ENCODE measurements around the gene MCC.

The MCC gene

GRCh38 chr5:113128641-113129330 lies 359.5 kb downstream of the MCC start:
- H3K9me3 Mint-ChIP-seq, result peaks cover 22% of the 10 kb centered on the region
- no peak for DNase-seq
- no peak for TF ChIP-seq CTCF (IDR thresholded peaks at IDR 0.05)
- no peaks in the 10 kb centered on the region for H3K27me3 Mint-ChIP-seq (ENCODE audit: low read depth, poor library complexity)
- peaks cover 30% of the 10 kb centered on the region for H3K36me3 Mint-ChIP-seq (ENCODE audit: low read depth)
- no peak overlapping the region for H3K4me3 Mint-ChIP-seq
- H3K4me1 Mint-ChIP-seq, result peaks cover 11% of the 10 kb centered on the region
- H3K27ac Mint-ChIP-seq, result peak overlapping the region; percentile 68

DNA sequence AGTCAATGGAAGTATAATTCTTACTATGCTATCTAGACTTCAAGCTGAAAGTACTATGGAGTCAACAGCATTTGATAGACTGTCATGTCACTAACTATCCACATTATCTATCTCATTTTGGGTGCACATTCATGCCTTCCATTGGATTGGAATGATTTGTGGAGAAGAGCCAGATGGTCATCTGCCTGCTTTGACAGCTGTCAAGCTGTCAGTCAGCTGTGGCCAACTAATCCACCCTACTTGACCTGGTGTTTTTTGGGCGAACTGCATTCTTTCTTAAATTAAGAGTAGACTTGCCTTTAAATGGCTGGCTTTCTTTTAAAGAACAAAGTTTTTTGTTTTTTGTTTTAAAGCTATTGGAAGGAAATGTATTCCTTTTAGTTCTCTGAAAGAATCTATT lies 360.2 kb downstream of the MCC start:
- TF ChIP-seq CTCF (IDR thresholded peaks at IDR 0.05), result no peak
- Mint-ChIP-seq H3K4me1 (peaks cover 18% of the 10 kb centered on the region), H3K27me3 (ENCODE audit: low read depth, poor library complexity) (no peaks in the 10 kb centered on the region), H3K36me3 (ENCODE audit: low read depth) (peaks cover 30% of the 10 kb centered on the region), H3K27ac (no peak overlapping the region), H3K4me3 (no peak overlapping the region), H3K9me3 (peaks cover 22% of the 10 kb centered on the region)
- no peak for DNase-seq

DNA sequence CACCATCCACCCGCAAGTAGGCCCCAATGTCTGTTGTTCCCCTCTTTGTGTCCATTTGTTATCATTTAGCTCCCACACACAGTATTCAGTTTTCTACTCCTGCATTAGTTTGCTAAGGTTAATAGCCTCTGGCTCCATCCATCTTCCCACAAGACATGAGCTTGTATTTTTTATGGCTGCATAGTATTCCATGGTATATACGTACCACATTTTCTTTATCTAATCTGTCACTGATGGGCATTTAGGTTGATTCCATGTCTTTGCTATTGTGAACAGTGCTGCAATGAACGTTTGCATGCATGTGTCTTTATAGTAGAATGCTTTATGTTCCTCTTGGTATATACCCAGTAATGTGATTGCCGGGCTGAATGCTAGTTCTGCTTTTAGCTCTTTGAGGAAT lies 361.2 kb downstream of the MCC start:
- no peak for TF ChIP-seq CTCF (IDR thresholded peaks at IDR 0.05)
- Mint-ChIP-seq H3K27ac (no peak overlapping the region), H3K27me3 (ENCODE audit: low read depth, poor library complexity) (no peaks in the 10 kb centered on the region), H3K4me1 (peaks cover 26% of the 10 kb centered on the region), H3K36me3 (ENCODE audit: low read depth) (peaks cover 30% of the 10 kb centered on the region), H3K9me3 (peaks cover 22% of the 10 kb centered on the region), H3K4me3 (no peak overlapping the region)
- DNase-seq, result no peak

- H3K36me3 Mint-ChIP-seq (ENCODE audit: low read depth), result peaks cover 30% of the 10 kb centered on the region
- peak overlapping the region; percentile 43 for H3K27ac Mint-ChIP-seq
- TF ChIP-seq CTCF (IDR thresholded peaks at IDR 0.05), result no peak
- H3K4me3 Mint-ChIP-seq, result no peak overlapping the region
- no peaks in the 10 kb centered on the region for H3K27me3 Mint-ChIP-seq (ENCODE audit: low read depth, poor library complexity)
- DNase-seq, result no peak
- H3K9me3 Mint-ChIP-seq, result peaks cover 22% of the 10 kb centered on the region
- H3K4me1 Mint-ChIP-seq, result peaks cover 26% of the 10 kb centered on the region
Observed at GRCh38 chr5:113125371-113125770, 362.9 kb downstream of the MCC start.

- Mint-ChIP-seq H3K27ac (peak overlapping the region; percentile 5), H3K4me1 (peaks cover 26% of the 10 kb centered on the region), H3K36me3 (ENCODE audit: low read depth) (peaks cover 26% of the 10 kb centered on the region), H3K27me3 (ENCODE audit: low read depth, poor library complexity) (no peaks in the 10 kb centered on the region), H3K4me3 (no peak overlapping the region), H3K9me3 (peaks cover 18% of the 10 kb centered on the region)
- no peak for DNase-seq
- TF ChIP-seq CTCF (IDR thresholded peaks at IDR 0.05), result no peak
Observed at GRCh38 chr5:113124914-113125313, 363.3 kb downstream of the MCC start.

GRCh38 chr5:113124265-113124664 lies 364.0 kb downstream of the MCC start:
- H3K4me3 Mint-ChIP-seq, result no peak overlapping the region
- peaks cover 12% of the 10 kb centered on the region for H3K9me3 Mint-ChIP-seq
- TF ChIP-seq CTCF (IDR thresholded peaks at IDR 0.05), result no peak
- no peaks in the 10 kb centered on the region for H3K27me3 Mint-ChIP-seq (ENCODE audit: low read depth, poor library complexity)
- H3K27ac Mint-ChIP-seq, result peak overlapping the region; percentile 69
- peaks cover 20% of the 10 kb centered on the region for H3K36me3 Mint-ChIP-seq (ENCODE audit: low read depth)
- no peak for DNase-seq
- H3K4me1 Mint-ChIP-seq, result peaks cover 26% of the 10 kb centered on the region
